ENCODE measurements around the gene FSD2. TPM values are rescaled to one million over a fixed set of nuclear protein-coding genes. Genes with fewer than 3 reads are reported as not detected.

The FSD2 gene, protein sequence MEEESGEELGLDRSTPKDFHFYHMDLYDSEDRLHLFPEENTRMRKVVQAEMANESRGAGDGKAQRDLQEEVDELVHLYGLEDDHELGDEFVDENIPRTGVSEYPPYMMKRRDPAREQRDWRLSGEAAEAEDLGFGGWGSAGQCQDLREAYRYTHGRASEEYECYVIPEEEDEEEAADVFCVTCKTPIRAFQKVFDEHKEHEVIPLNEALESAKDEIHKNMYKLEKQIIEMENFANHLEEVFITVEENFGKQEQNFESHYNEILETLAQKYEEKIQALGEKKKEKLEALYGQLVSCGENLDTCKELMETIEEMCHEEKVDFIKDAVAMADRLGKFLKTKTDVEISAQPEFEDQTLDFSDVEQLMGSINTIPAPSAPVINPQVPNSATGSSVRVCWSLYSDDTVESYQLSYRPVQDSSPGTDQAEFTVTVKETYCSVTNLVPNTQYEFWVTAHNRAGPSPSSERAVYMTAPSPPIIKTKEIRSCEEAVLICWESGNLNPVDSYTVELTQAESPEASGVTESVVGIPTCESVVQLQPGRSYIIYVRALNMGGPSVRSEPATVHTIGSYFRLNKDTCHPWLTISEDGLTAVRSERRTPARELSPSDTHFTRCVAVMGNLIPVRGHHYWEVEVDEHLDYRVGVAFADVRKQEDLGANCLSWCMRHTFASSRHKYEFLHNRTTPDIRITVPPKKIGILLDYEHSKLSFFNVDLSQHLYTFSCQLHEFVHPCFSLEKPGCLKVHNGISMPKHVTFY
- total RNA-seq (2013; cell fraction: nucleolus; rRNA removed), result 0.15 TPM in 1 of 2 replicates, not detected in the other
- total RNA-seq (2014; rRNA removed), result under 0.01 TPM in 1 of 2 replicates, not detected in the other
- 0.05 and 0.13 TPM in 2 replicates for total RNA-seq (2014; rRNA removed; fragmentation: Illumina TruSeq; extraction: Trizol)
- not detected in 2 replicates for total RNA-seq (2021)
- not detected for polyA plus RNA-seq (2011; ENCODE audit: low read depth)
- 0.01 TPM in 2 replicates for polyA plus RNA-seq (2011; rRNA removed)
- polyA plus RNA-seq (2011; cell fraction: cytosol; rRNA removed), result not detected in 2 replicates
- polyA plus RNA-seq (2011; cell fraction: nucleus; rRNA removed), result 0.03 TPM in 2 replicates
- polyA plus RNA-seq (2012), result 0.04 TPM in 2 replicates
- polyA plus RNA-seq (2014; fragmentation: Illumina TruSeq; extraction: Trizol), result 0.07 and 0.78 TPM in 2 replicates
- polyA plus RNA-seq (2014; fragmentation: Nextera tagmentation; extraction: Ambion mirVana), result under 1 TPM in 1 of 2 experiments, not detected in 1; 0.03 TPM
- 0.18 TPM in 1 of 2 replicates, not detected in the other for polyA plus RNA-seq (2014; rRNA removed)
- polyA plus RNA-seq (2016; fragmentation: Nextera tagmentation; extraction: Ambion mirVana), result under 1 TPM; 0.35 to 0.39 TPM
- 0.05 and 0.15 TPM in 2 replicates for polyA minus RNA-seq (2011; rRNA and poly(A)+ RNA removed)
- polyA minus RNA-seq (2011; cell fraction: cytosol; rRNA and poly(A)+ RNA removed), result not detected in 2 replicates
- not detected in 2 replicates for polyA minus RNA-seq (2011; cell fraction: nucleus; rRNA and poly(A)+ RNA removed)
- Bru-seq, nascent RNA, result percentile 11 among the genes with signal in this experiment
- percentile 6 among the genes with signal in this experiment for BruChase-seq, experiment 1, labeled RNA remaining after a 6-hour chase
- percentile 2 among the genes with signal in this experiment for BruChase-seq, experiment 2, labeled RNA remaining after a 2-hour chase
- long read RNA-seq, experiment 1, partial matches to known transcripts, result 0 of 1 reads
- long read RNA-seq, experiment 1, other reads (novel, unspliced or antisense), result 1 of 1 reads
- long read RNA-seq, experiment 2, partial matches to known transcripts, result 0 of 11 reads
- long read RNA-seq, experiment 2, other reads (novel, unspliced or antisense), result 11 of 11 reads

DNA sequence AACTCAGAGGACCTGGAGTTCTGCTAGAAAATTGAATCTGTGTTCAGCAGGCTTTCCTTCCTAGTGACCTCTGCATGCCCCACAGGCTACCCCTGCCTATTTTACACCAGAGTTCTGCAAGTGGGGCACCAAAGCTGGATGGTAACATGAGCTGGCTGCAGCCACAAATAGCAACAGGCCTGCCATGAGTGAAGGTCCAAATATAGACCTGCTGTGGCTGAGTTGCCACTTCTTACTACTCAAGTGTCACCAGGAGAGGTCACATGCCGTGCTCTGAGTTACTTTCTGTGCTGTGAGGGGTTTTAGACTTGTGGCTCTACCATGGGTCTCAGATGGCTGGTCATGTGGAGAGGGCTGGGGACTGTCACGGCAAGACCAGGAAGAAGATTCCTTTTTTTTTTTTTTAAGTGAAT lies at the start of gene FSD2:
TSS of gene FSD2 (minus strand) at position 76 of the 413 bp plus-strand sequence. CDS start 18,679 bp downstream, outside the sequence.
- 0% methylated on average over 2 of the region's 2 CpGs for WGBS (ENCODE audit: insufficient coverage, insufficient replicate concordance, low lambda C conversion rate, missing lambda C conversion rate)
- H3K4me2 ChIP-seq (ENCODE audit: control insufficient read depth, insufficient read depth), result peak within 1 kb of the TSS; percentile 91
- CTCF ChIA-PET, result interaction anchor here (1.1 to 1.8 kb wide), 2 partner anchors 194 to 275 kb away, joined by 3 to 4 read pairs; no protein-coding TSS in a partner anchor
- DNase-seq (ENCODE audit: low read depth, low spot score), result peak; percentile 86
- in situ Hi-C loops (cut with MboI) (loop anchor here (10.0 kb wide), 1 partner anchor 261 kb away; the partner anchor contains the start of gene RPS17), intact Hi-C loops (cut with micrococcal nuclease; ENCODE audit: unreplicated experiment) (no loop called here)
- no peaks in the 10 kb centered on the region for H4K20me1 ChIP-seq (ENCODE audit: control insufficient read depth, insufficient read depth)
- H3K9me3 ChIP-seq (replicated peaks; ENCODE audit: control insufficient read depth, insufficient read depth, low read length), result no peaks in the 10 kb centered on the region
- no TSS peak for BruUV-seq (replicated peaks)
- H3K4me3 ChIP-seq, result peak within 1 kb of the TSS; percentile 26; the same call in 1 of the 2 replicates
- H3K9ac ChIP-seq (ENCODE audit: control insufficient read depth, insufficient read depth, low read length), result no peak within 1 kb of the TSS
- H3K27me3 ChIP-seq (replicated peaks in 1 of 2; ENCODE audit: control insufficient read depth in 2 of 2, insufficient read depth in 2 of 2, low read length in 1 of 2), result peaks cover 0 to 3% of the 10 kb centered on the region in 2 experiments; a peak in 1 of 4 replicates
- H3K4me1 ChIP-seq (ENCODE audit: control insufficient read depth, insufficient read depth, low read length), result peaks cover 32% of the 10 kb centered on the region
- POLR2A ChIA-PET, result interaction anchor here (0.7 kb wide), 1 partner anchor 180 kb away, joined by 3 read pairs; the partner anchor contains the start of gene RAMAC
- SMC1A ChIA-PET (ENCODE audit: uncharacterized antibody, unreplicated experiment), result interaction anchor here (1.2 to 1.5 kb wide), 3 partner anchors 27 to 55 kb away, joined by 3 to 8 read pairs (median 4); no protein-coding TSS in a partner anchor
- peak; percentile 64 for FAIRE-seq
- H3K27ac ChIP-seq (ENCODE audit: control insufficient read depth, insufficient read depth), result peak within 1 kb of the TSS; percentile 73
- RAD21 ChIA-PET (ENCODE audit: unreplicated experiment), result interaction anchor here (1.2 to 3.2 kb wide), 4 partner anchors 27 to 92 kb away, joined by 3 to 9 read pairs (median 4); no protein-coding TSS in a partner anchor
- H3K36me3 ChIP-seq (ENCODE audit: control insufficient read depth in 2 of 2, insufficient read depth in 2 of 2, low read length in 1 of 2), result no peaks in the 10 kb centered on the region
- peak; percentile 70 for ATAC-seq
- peak within 1 kb of the TSS; percentile 21 for H2AFZ ChIP-seq (ENCODE audit: control insufficient read depth, low read depth, low read length)
- peaks cover 14% of the 10 kb centered on the region for H3K79me2 ChIP-seq (ENCODE audit: control insufficient read depth, insufficient read depth, low read length)
- TF ChIP-seq, protein P1, sequence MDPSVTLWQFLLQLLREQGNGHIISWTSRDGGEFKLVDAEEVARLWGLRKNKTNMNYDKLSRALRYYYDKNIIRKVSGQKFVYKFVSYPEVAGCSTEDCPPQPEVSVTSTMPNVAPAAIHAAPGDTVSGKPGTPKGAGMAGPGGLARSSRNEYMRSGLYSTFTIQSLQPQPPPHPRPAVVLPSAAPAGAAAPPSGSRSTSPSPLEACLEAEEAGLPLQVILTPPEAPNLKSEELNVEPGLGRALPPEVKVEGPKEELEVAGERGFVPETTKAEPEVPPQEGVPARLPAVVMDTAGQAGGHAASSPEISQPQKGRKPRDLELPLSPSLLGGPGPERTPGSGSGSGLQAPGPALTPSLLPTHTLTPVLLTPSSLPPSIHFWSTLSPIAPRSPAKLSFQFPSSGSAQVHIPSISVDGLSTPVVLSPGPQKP (IDR thresholded peaks at IDR 0.05; ENCODE audit: low read depth, low read length), result no peak
- TF ChIP-seq, protein P2, sequence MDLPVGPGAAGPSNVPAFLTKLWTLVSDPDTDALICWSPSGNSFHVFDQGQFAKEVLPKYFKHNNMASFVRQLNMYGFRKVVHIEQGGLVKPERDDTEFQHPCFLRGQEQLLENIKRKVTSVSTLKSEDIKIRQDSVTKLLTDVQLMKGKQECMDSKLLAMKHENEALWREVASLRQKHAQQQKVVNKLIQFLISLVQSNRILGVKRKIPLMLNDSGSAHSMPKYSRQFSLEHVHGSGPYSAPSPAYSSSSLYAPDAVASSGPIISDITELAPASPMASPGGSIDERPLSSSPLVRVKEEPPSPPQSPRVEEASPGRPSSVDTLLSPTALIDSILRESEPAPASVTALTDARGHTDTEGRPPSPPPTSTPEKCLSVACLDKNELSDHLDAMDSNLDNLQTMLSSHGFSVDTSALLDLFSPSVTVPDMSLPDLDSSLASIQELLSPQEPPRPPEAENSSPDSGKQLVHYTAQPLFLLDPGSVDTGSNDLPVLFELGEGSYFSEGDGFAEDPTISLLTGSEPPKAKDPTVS (IDR thresholded peaks at IDR 0.05; ENCODE audit: low read depth, low read length), result no peak
- TF ChIP-seq BHLHE40 (IDR thresholded peaks at IDR 0.05; ENCODE audit: borderline replicate concordance in 1 of 2, low read depth in 2 of 2, low read length in 1 of 2), result peak; percentile 84 to 90
- TF ChIP-seq, protein P3, sequence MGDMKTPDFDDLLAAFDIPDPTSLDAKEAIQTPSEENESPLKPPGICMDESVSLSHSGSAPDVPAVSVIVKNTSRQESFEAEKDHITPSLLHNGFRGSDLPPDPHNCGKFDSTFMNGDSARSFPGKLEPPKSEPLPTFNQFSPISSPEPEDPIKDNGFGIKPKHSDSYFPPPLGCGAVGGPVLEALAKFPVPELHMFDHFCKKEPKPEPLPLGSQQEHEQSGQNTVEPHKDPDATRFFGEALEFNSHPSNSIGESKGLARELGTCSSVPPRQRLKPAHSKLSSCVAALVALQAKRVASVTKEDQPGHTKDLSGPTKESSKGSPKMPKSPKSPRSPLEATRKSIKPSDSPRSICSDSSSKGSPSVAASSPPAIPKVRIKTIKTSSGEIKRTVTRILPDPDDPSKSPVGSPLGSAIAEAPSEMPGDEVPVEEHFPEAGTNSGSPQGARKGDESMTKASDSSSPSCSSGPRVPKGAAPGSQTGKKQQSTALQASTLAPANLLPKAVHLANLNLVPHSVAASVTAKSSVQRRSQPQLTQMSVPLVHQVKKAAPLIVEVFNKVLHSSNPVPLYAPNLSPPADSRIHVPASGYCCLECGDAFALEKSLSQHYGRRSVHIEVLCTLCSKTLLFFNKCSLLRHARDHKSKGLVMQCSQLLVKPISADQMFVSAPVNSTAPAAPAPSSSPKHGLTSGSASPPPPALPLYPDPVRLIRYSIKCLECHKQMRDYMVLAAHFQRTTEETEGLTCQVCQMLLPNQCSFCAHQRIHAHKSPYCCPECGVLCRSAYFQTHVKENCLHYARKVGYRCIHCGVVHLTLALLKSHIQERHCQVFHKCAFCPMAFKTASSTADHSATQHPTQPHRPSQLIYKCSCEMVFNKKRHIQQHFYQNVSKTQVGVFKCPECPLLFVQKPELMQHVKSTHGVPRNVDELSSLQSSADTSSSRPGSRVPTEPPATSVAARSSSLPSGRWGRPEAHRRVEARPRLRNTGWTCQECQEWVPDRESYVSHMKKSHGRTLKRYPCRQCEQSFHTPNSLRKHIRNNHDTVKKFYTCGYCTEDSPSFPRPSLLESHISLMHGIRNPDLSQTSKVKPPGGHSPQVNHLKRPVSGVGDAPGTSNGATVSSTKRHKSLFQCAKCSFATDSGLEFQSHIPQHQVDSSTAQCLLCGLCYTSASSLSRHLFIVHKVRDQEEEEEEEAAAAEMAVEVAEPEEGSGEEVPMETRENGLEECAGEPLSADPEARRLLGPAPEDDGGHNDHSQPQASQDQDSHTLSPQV (IDR thresholded peaks at IDR 0.05), result no peak
- TF ChIP-seq LARP7 (IDR thresholded peaks at IDR 0.05), result no peak
- TF ChIP-seq NR2C2 (IDR thresholded peaks at IDR 0.05; ENCODE audit: borderline replicate concordance, control insufficient read depth, insufficient read length, low read depth), result no peak
- no peak; the same call in 1 of the 2 replicates for TF ChIP-seq DPF2 (IDR thresholded peaks at IDR 0.05)

Measured in GM12878 (cell line).